GM13977 (cell line): ENCODE data around the gene CCDC9.
"Not testable (repeated sequence)": the region's sequence is repeated elsewhere in the genome, so short reads cannot be mapped to it uniquely, and the experiment has no call there.

Experiments used
- DNase-seq: peaks from one replicate; pipeline ENCODE4 v3.0.0; 2012; ENCODE audit warnings: low spot score
- CTCF ChIP-seq: IDR thresholded peaks from 2 replicates; pipeline ENCODE4 v1.5.1; 2012; ENCODE audit warnings: mild to moderate bottlenecking, control low read depth; ENCODE audit not compliant: insufficient read depth; ENCODE audit errors: extremely low read depth, missing control alignments
- in situ Hi-C: fragments of 300-500 bp; cut with MboI; formaldehyde crosslinking; loops from one replicate; pipeline ENCODE4 v1.12.0; 2022; ENCODE audit warnings: low sequenced_read_pairs, low pct_unique_long_range_greater_than_20kb, mixed read lengths, inconsistent platforms; ENCODE audit not compliant: unreplicated experiment

CCDC9 gene

GRCh38 chr19:47243364-47243775 lies 13.0 kb upstream of the CCDC9 start:
- no peak for TF ChIP-seq CTCF
- in situ Hi-C loops = no loop called here

DNA sequence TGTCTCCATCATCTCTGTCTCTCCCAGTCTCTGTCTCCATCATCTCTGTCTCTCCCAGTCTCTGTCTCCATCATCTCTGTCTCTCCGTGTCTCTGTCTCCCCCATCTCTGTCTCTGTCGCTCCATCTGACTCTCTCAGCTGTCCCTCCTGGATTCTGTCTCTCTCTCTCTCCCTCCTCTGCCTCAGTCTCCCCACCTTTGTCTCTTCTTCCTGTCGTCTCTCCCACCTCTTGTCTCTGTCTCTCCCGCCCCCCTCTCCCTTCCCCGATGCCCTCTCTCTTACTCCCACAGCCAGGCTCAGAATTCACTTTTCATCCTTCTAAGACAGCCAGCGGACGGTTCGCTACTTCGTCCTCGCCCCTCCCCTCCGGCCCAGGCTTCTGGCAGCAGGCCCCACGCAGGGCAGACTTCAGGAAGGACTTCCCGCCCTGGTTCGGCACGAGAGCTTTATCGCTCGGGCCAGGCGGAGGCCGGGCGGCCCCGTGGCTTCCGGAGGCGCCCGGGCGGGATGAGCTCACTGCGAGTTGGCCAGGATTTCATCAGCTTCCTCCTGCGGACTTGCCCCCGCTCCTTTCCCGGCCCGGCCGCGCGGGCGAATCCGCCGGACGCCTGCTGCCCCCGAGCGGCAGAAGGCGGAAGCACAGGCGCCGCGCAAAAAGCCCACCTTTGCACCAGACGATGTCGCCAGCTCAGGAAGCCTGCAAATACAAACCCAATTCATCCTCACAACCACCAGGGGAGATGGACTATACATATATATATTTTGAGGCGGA lies 12.4 kb upstream of the CCDC9 start:
- peak; percentile 98 for TF ChIP-seq CTCF
- in situ Hi-C loops = no loop called here
- DNase-seq = peak; percentile 91

More at GRCh38 chr19:47243364-47243775, 13.0 kb upstream of the CCDC9 start:
- no peak for DNase-seq

GRCh38 chr19:47247308-47247990 lies 8.9 kb upstream of the CCDC9 start:
- in situ Hi-C loops = loop anchor here (5.0 kb wide), 1 partner anchor 100 kb away; no protein-coding TSS in a partner anchor
- peak; percentile 73 for DNase-seq
- peak; percentile 91 for TF ChIP-seq CTCF

GRCh38 chr19:47253016-47253415 lies 3.3 kb upstream of the CCDC9 start:
- DNase-seq, in situ Hi-C loops: not testable (repeated sequence)

GRCh38 chr19:47253467-47253881 lies 2.9 kb upstream of the CCDC9 start:
- TF ChIP-seq CTCF = no peak
- in situ Hi-C loops = no loop called here
- DNase-seq = no peak

DNA sequence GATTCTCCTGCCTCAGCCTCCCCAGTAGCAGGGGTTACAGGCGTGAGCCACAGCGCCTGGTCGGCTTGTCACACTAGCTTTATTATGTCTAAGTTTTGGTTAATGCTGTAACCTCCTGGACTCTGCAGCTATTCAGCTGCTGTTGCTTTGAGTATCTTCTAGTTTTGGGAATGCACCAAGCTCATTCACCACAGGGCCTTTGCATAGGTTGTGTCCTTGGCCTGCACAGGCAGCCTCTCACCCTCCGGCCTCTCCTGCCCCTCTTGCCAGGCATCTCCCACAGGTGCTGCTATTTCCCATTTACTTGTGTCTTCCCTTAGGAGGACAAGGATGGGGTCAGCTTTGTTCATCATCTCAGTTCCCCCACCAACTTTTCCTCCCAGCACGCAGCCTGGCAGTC lies 2.4 kb upstream of the CCDC9 start:
- no peak for DNase-seq
- no peak for TF ChIP-seq CTCF
- in situ Hi-C loops = no loop called here
